ENCODE data around the gene ESPNL.

DNA sequence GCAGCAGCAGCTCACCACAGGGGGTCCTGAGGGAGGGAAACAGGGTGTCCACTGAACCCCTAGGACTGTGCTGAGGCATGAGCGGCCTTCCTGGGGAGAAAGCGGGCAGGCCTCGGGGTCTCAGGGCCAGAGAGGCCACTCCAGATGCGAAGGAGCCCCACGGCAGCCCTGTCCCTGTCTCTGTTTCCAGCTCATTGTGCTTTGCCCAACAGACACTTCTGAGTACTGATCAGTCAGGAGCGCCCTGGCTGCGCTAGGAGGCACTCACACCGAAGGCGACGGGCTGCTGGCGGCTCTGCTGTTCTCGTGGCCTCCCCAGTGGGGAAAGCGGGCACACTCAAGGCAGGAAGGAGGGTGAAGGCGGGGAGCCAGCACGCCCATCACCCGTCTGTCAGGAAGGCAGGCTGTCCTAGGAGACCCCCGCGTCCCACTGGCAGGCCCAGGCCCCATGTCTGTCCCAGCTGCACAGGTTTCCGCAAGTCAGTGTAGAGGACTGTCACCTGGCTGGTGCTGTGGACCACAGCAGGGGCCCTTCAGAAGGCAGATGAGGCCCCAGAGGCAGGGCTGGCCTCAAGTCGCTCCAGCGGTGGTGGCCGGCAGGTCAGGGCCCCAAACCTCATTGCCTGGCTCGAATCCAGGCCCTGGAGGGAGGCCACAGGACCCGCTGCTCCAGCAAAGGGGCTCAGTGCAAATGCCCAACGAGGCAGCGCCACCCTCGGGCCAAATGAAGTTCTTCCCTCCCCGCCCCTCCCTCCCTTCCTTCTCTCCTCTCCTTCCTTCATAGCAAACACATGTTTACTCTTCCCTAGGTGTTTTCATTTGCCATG lies 6.8 kb downstream of the ESPNL start:
- TF ChIP-seq CTCF (conservative IDR thresholded peaks at IDR 0.05) (peak; percentile 43), ZFX (IDR thresholded peaks at IDR 0.05) (no peak)
